Stomach (tissue), 4 donors: Measurements from ENCODE around the gene EPHA7.

Experiments used
- CTCF ChIP-seq, 7 experiments: fragments of 450-650 bp in 4 of 7; fragments of 200-600 bp in 3 of 7; sonication (generic) in 3 of 7; IDR thresholded peaks; one replicate each; pipeline ENCODE4 v1.5.1; 2016 to 2019; ENCODE audit warnings: antibody characterized with exemption in 7 of 7, control low read depth in 2 of 7, mild to moderate bottlenecking in 1 of 7
- POLR2A ChIP-seq, 4 donors: fragments of 450-650 bp; IDR thresholded peaks; one replicate each; pipeline ENCODE4 v1.6.1; 2016; ENCODE audit warnings: antibody characterized with exemption in 4 of 4, control low read depth in 2 of 4, mild to moderate bottlenecking in 1 of 4, moderate library complexity in 1 of 4
- POLR2AphosphoS5 ChIP-seq, 3 donors: sonication (generic); formaldehyde crosslinking; IDR thresholded peaks; one replicate each; pipeline ENCODE4 v1.6.1; 2016; ENCODE audit warnings: antibody characterized with exemption in 3 of 3

DNA sequence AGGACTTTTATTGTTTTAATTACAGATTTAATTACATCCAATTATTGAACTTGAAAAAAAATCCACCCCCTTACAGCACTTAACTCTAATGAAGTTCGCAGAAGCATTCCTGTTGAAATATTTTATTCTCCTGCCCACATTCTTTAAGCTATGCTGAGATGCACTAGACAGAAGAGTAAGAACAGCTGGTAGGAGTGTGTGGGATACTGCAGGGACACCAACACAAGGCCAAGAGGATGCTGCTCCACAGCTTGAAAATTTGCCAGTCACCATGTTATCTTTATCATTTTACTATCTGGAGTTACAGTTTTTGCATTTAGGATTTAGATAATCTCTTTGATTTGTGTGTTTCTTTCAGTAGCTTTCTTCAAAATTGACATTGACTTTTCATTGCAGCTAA lies 180.7 kb downstream of the EPHA7 start:
- TF ChIP-seq CTCF (IDR thresholded peaks at IDR 0.05) (no peak), POLR2AphosphoS5 (IDR thresholded peaks at IDR 0.05) (no peak), POLR2A (IDR thresholded peaks at IDR 0.05) (no peak)
